GM12878 (cell line): ENCODE results near the gene HPS6. TPM values are rescaled to one million over a fixed set of nuclear protein-coding genes. Genes with fewer than 3 reads are reported as not detected.

ENCODE experiments used
- ATAC-seq: fragments of 200-7000 bp; cut with Tn5 transposase; 3 replicates; pipeline ENCODE4 v1.9.1; 2020; ENCODE audit warnings: mild to moderate bottlenecking, moderate library complexity
- BruUV-seq: library from RNA; stranded (reverse); fragments of 400-500 nt; replicated peaks from 2 replicates; lab custom pipeline; 2021; lab: Mats Ljungman, UMichigan
- CTCF ChIA-PET: fragments of 300-600 bp; sonication (Branson Sonifier 250); formaldehyde crosslinking; extraction: SDS; loops from one replicate; lab custom pipeline; 2021; ENCODE audit warnings: inconsistent platforms; lab: Yijun Ruan, JAX
- POLR2A ChIA-PET: fragments of 350-600 bp; formaldehyde crosslinking; extraction: SDS; loops from one replicate; lab custom pipeline; 2021; ENCODE audit warnings: inconsistent platforms; lab: Charles Lee
- RAD21 ChIA-PET: fragments of 300-600 bp; sonication (Branson Sonifier 250); formaldehyde crosslinking; loops from one replicate; lab custom pipeline; 2023; ENCODE audit warnings: antibody characterized with exemption; ENCODE audit not compliant: unreplicated experiment; lab: Charles Lee
- SMC1A ChIA-PET: fragments of 300-600 bp; sonication (Branson Sonifier 250); formaldehyde crosslinking; loops from one replicate; lab custom pipeline; 2023; ENCODE audit not compliant: unreplicated experiment, uncharacterized antibody; lab: Charles Lee
- DNase-seq: peaks from one replicate; pipeline ENCODE4 v3.0.0-alpha.2; 2011; ENCODE audit warnings: low read depth, low spot score
- FAIRE-seq: peaks from 3 replicates; lab custom pipeline; 2011; peaks lifted over from hg19 to GRCh38; lab: Jason Lieb, UNC
- H2AFZ ChIP-seq: 2 replicates; pipeline ENCODE4 v1.6.0; 2011; ENCODE audit warnings: low read depth, low read length, control low read depth; ENCODE audit not compliant: control insufficient read depth
- H3K27ac ChIP-seq: 2 replicates; pipeline ENCODE4 v1.5.1; 2011; ENCODE audit warnings: control low read depth; ENCODE audit not compliant: control insufficient read depth, insufficient read depth
- H3K27me3 ChIP-seq, 2 experiments: replicated peaks in 1 of 2; 2 replicates each; pipeline versions ENCODE4 v1.6.0 to v1.6.1; 2011; ENCODE audit warnings: low read length in 1 of 2; ENCODE audit not compliant: control insufficient read depth in 2 of 2, insufficient read depth in 2 of 2
- H3K36me3 ChIP-seq, 2 experiments: 2 replicates each; pipeline ENCODE4 v1.5.1; 2011; ENCODE audit warnings: low read length in 1 of 2; ENCODE audit not compliant: control insufficient read depth in 2 of 2, insufficient read depth in 2 of 2
- H3K4me1 ChIP-seq: 2 replicates; pipeline ENCODE4 v1.6.1; 2011; ENCODE audit warnings: mild to moderate bottlenecking, low read length, moderate library complexity, mixed read lengths; ENCODE audit not compliant: control insufficient read depth, insufficient read depth
- H3K4me2 ChIP-seq: 2 replicates; pipeline ENCODE4 v1.6.0; 2011; ENCODE audit warnings: control low read depth; ENCODE audit not compliant: control insufficient read depth, insufficient read depth
- H3K4me3 ChIP-seq: fragments of 200-600 bp; sonication (generic); 2 replicates; pipeline ENCODE4 v1.5.1; 2016
- H3K79me2 ChIP-seq: 2 replicates; pipeline ENCODE4 v1.6.0; 2011; ENCODE audit warnings: low read length; ENCODE audit not compliant: control insufficient read depth, insufficient read depth
- H3K9ac ChIP-seq: 2 replicates; pipeline ENCODE4 v1.8.0; 2011; ENCODE audit warnings: low read length, control low read depth, mixed read lengths; ENCODE audit not compliant: control insufficient read depth, insufficient read depth
- H3K9me3 ChIP-seq: replicated peaks from 3 replicates; pipeline ENCODE4 v1.5.1; 2011; ENCODE audit warnings: mild to moderate bottlenecking, low read length; ENCODE audit not compliant: control insufficient read depth, insufficient read depth
- H4K20me1 ChIP-seq: 2 replicates; pipeline ENCODE4 v1.6.0; 2011; ENCODE audit not compliant: control insufficient read depth, insufficient read depth
- CBFB ChIP-seq: IDR thresholded peaks from 2 replicates; pipeline ENCODE4 v1.6.1; 2016; ENCODE audit warnings: antibody characterized with exemption, low read depth
- GABPA ChIP-seq: IDR thresholded peaks from 2 replicates; pipeline ENCODE4 v1.6.1; 2014; ENCODE audit warnings: antibody characterized with exemption, low read depth, mild to moderate bottlenecking, inconsistent platforms
- IKZF2 ChIP-seq, 2 experiments: fragments of 450-650 bp; IDR thresholded peaks; 2 replicates each; pipeline ENCODE4 v1.6.1; 2017; ENCODE audit warnings: mild to moderate bottlenecking in 2 of 2, moderate library complexity in 2 of 2
- JUNB ChIP-seq: IDR thresholded peaks from 2 replicates; pipeline ENCODE4 v1.6.1; 2016; ENCODE audit warnings: antibody characterized with exemption, mild to moderate bottlenecking
- KDM1A ChIP-seq: fragments of 200-600 bp; sonication (generic); IDR thresholded peaks from 2 replicates; pipeline ENCODE4 v1.6.1; 2016; ENCODE audit warnings: borderline replicate concordance
- MEF2B ChIP-seq: fragments of 450-650 bp; IDR thresholded peaks from 2 replicates; pipeline ENCODE4 v1.6.1; 2018; ENCODE audit warnings: mild to moderate bottlenecking, moderate library complexity; ENCODE audit not compliant: partially characterized antibody, poor library complexity, severe bottlenecking
- MTA3 ChIP-seq: IDR thresholded peaks from 2 replicates; pipeline ENCODE4 v1.6.1; 2012; ENCODE audit warnings: low read length, inconsistent platforms, borderline replicate concordance
- NFIC ChIP-seq: IDR thresholded peaks from 2 replicates; pipeline ENCODE4 v1.6.1; 2012; ENCODE audit warnings: low read depth, mild to moderate bottlenecking, inconsistent platforms, low read length, moderate library complexity
- NFXL1 ChIP-seq: fragments of 450-650 bp; IDR thresholded peaks from 2 replicates; pipeline ENCODE4 v1.6.1; 2017; ENCODE audit warnings: antibody characterized with exemption, mild to moderate bottlenecking, borderline replicate concordance
- NRF1 ChIP-seq: conservative IDR thresholded peaks from 2 replicates; pipeline ENCODE4 v1.6.1; 2011; ENCODE audit warnings: mild to moderate bottlenecking, low read depth, low read length, improper control_type of control experiment
- POLR2AphosphoS2 ChIP-seq: IDR thresholded peaks from 2 replicates; pipeline ENCODE4 v1.6.1; 2011; ENCODE audit warnings: low read depth, mild to moderate bottlenecking, low read length, improper control_type of control experiment, moderate library complexity
- POLR2AphosphoS5 ChIP-seq: IDR thresholded peaks from 2 replicates; pipeline ENCODE4 v1.6.1; 2011; ENCODE audit warnings: mild to moderate bottlenecking, low read length, inconsistent platforms
- POU2F2 ChIP-seq: IDR thresholded peaks from 3 replicates; pipeline ENCODE4 v1.6.1; 2011; ENCODE audit warnings: low read depth, mild to moderate bottlenecking, low read length, borderline replicate concordance
- SMAD5 ChIP-seq: IDR thresholded peaks from 2 replicates; pipeline ENCODE4 v1.6.1; 2016; ENCODE audit warnings: antibody characterized with exemption, low read depth
- STAT3 ChIP-seq: IDR thresholded peaks from 2 replicates; pipeline ENCODE4 v1.6.1; 2011; ENCODE audit warnings: low read depth, low read length, improper control_type of control experiment
- WGBS: methylation state at CpG from one replicate; pipeline ENCODE4 v1.1.6; 2016; ENCODE audit warnings: low lambda C conversion rate; ENCODE audit not compliant: insufficient replicate concordance, insufficient coverage; ENCODE audit errors: missing lambda C conversion rate; 5-methylcytosine and 5-hydroxymethylcytosine counted together
- in situ Hi-C: fragments of 300-500 bp; cut with MboI; formaldehyde crosslinking; loops from 9 replicates; pipeline ENCODE4 v1.14.3; 2018; ENCODE audit warnings: mixed read lengths
- intact Hi-C: fragments of 100-400 bp; cut with micrococcal nuclease; formaldehyde crosslinking; loops from one replicate; pipeline ENCODE4 v1.14.2; 2022; ENCODE audit not compliant: unreplicated experiment
- polyA plus RNA-seq, 11 experiments: library from polyadenylated mRNA; depleted of rRNA in 4 of 11; unstranded in 6 of 11; stranded (reverse) in 5 of 11; fragments of >200 nt; fragmentation: Nextera tagmentation in 4 of 11; fragmentation: Illumina TruSeq in 1 of 11; extraction: Ambion mirVana in 4 of 11; extraction: Trizol in 1 of 11; gene quantifications; 1 replicate in 1 of 11; 2 replicates in 10 of 11; pipeline versions ENCODE4 v1.2.1 to v1.2.3, GENCODE V29; 2011 to 2016; ENCODE audit warnings: inconsistent platforms in 2 of 11, missing spikeins in 2 of 11, low read depth in 1 of 11
- total RNA-seq, 4 experiments: library from RNA; depleted of rRNA in 3 of 4; stranded (reverse); fragments of >200 nt in 3 of 4; fragmentation: Illumina TruSeq in 1 of 4; extraction: Trizol in 1 of 4; gene quantifications; 2 replicates each; pipeline versions ENCODE4 v1.2.1 to v1.2.3, GENCODE V29; 2013 to 2021
- TF ChIP-seq, protein P1 (sequence below): fragments of 450-650 bp; IDR thresholded peaks from 2 replicates; pipeline ENCODE4 v1.6.1; 2014; ENCODE audit warnings: mild to moderate bottlenecking
- TF ChIP-seq, protein P2 (sequence below): fragments of 450-650 bp; IDR thresholded peaks from 2 replicates; pipeline ENCODE4 v1.6.1; 2016; ENCODE audit warnings: mild to moderate bottlenecking
- TF ChIP-seq, protein P3 (sequence below): IDR thresholded peaks from 2 replicates; pipeline ENCODE4 v1.6.1; 2011; ENCODE audit warnings: borderline replicate concordance, low read depth, mild to moderate bottlenecking, moderate library complexity, mixed read lengths, low read length; ENCODE audit not compliant: insufficient read depth; ENCODE audit errors: extremely low read length

HPS6 gene
- total and polyA plus RNA-seq, 10 of the 15 experiments (the other 5 are each of a cell fraction or from before 2014, with no cell fraction given), result 1.4 to 28.0 (median 12.0) TPM

DNA sequence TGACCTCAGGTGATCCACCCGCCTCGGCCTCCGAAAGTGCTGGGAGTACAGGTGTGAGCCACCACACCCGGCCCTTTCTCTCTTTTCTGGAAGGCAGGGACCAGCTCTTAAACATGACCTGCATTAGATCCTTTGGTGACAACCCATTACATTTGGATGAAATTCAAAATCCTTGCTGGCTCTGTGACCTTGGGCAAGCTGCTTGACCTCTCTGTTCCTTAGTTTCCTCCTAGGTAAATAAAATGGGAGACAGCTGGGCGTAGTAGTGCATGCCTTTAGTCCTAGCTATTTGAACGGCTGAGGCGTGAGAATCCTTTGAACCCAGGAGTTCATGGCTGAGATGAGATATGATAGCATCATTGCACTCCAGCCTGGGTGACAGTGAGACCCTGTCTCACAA lies 31.3 kb downstream of the HPS6 start:
- WGBS, result 90% methylated on average over 7 of the region's 7 CpGs
- Histone ChIP-seq H3K27me3 (no peaks in the 10 kb centered on the region), H3K4me1 (no peaks in the 10 kb centered on the region), H3K4me2 (no peak overlapping the region), H3K4me3 (no peak overlapping the region)
- intact Hi-C loops, result no loop called here
- CTCF ChIA-PET, result no interaction called here
- RAD21 ChIA-PET, result no interaction called here
- no peak for FAIRE-seq
- no TSS peak for BruUV-seq
- TF ChIP-seq CBFB, result no peak
- no peak for TF ChIP-seq POU2F2
- no peak for TF ChIP-seq MEF2B
- no peak for TF ChIP-seq NRF1
- TF ChIP-seq, protein P1, sequence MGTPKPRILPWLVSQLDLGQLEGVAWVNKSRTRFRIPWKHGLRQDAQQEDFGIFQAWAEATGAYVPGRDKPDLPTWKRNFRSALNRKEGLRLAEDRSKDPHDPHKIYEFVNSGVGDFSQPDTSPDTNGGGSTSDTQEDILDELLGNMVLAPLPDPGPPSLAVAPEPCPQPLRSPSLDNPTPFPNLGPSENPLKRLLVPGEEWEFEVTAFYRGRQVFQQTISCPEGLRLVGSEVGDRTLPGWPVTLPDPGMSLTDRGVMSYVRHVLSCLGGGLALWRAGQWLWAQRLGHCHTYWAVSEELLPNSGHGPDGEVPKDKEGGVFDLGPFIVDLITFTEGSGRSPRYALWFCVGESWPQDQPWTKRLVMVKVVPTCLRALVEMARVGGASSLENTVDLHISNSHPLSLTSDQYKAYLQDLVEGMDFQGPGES, result no peak
- TF ChIP-seq IKZF2 (IDR thresholded peaks at IDR 0.05), result no peak
- no peak for TF ChIP-seq GABPA
- TF ChIP-seq NFIC, result no peak
- no peak for TF ChIP-seq NFXL1
- TF ChIP-seq KDM1A, result no peak
- TF ChIP-seq POLR2AphosphoS5, result no peak
- TF ChIP-seq STAT3, result no peak
- TF ChIP-seq SMAD5, result no peak
- no peak for TF ChIP-seq MTA3
- TF ChIP-seq, protein P2, sequence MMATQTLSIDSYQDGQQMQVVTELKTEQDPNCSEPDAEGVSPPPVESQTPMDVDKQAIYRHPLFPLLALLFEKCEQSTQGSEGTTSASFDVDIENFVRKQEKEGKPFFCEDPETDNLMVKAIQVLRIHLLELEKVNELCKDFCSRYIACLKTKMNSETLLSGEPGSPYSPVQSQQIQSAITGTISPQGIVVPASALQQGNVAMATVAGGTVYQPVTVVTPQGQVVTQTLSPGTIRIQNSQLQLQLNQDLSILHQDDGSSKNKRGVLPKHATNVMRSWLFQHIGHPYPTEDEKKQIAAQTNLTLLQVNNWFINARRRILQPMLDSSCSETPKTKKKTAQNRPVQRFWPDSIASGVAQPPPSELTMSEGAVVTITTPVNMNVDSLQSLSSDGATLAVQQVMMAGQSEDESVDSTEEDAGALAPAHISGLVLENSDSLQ, result no peak
- no peak for TF ChIP-seq POLR2AphosphoS2
- TF ChIP-seq, protein P3, sequence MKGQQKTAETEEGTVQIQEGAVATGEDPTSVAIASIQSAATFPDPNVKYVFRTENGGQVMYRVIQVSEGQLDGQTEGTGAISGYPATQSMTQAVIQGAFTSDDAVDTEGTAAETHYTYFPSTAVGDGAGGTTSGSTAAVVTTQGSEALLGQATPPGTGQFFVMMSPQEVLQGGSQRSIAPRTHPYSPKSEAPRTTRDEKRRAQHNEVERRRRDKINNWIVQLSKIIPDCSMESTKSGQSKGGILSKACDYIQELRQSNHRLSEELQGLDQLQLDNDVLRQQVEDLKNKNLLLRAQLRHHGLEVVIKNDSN, result no peak
- TF ChIP-seq JUNB, result no peak
- TF ChIP-seq, all 136 proteins: peak for 0
- H3K79me2 ChIP-seq, result no peaks in the 10 kb centered on the region
- no peaks in the 10 kb centered on the region for H4K20me1 ChIP-seq
- H2AFZ ChIP-seq, result no peak overlapping the region
- SMC1A ChIA-PET, result interaction anchor here (0.5 kb wide), 1 partner anchor 595 kb away, joined by 3 read pairs; no protein-coding TSS in a partner anchor
- in situ Hi-C loops, result loop anchor here (25.0 kb wide), 1 partner anchor 884 kb away; no protein-coding TSS in a partner anchor
- H3K9me3 ChIP-seq, result no peaks in the 10 kb centered on the region
- no peaks in the 10 kb centered on the region for H3K36me3 ChIP-seq
- no peak for DNase-seq
- H3K27ac ChIP-seq, result no peak overlapping the region
- no peak for ATAC-seq
- no peak overlapping the region for H3K9ac ChIP-seq
- POLR2A ChIA-PET, result no interaction called here
